HepG2 (cell line): ENCODE measurements around the gene PEAR1. TPM values are rescaled to one million over a fixed set of nuclear protein-coding genes. Genes with fewer than 3 reads are reported as not detected.

Experiments used
- ATAC-seq: fragments of 200-7000 bp; cut with Tn5 transposase; 3 replicates; pipeline ENCODE4 v1.9.1; 2020; ENCODE audit warnings: mild to moderate bottlenecking, moderate library complexity
- BruUV-seq: library from RNA; stranded (reverse); fragments of 400-500 nt; replicated peaks from 2 replicates; lab custom pipeline; 2021; lab: Mats Ljungman, UMichigan
- CTCF ChIA-PET: fragments of 300-600 bp; formaldehyde crosslinking; extraction: SDS; loops from one replicate; lab custom pipeline; 2021; ENCODE audit warnings: low total read pairs, inconsistent platforms, low intra/inter-chr PET ratio; lab: Yijun Ruan, JAX
- POLR2A ChIA-PET: fragments of 350-600 bp; sonication (Branson Sonifier 250); formaldehyde crosslinking; loops from one replicate; lab custom pipeline; 2020; ENCODE audit warnings: antibody characterized with exemption, inconsistent platforms; lab: Yijun Ruan, JAX
- DNase-seq: peaks from one replicate; pipeline ENCODE4 v3.0.0-alpha.2; 2015; ENCODE audit warnings: low spot score
- FAIRE-seq: peaks from 3 replicates; lab custom pipeline; 2011; peaks lifted over from hg19 to GRCh38; lab: Jason Lieb, UNC
- H2AFZ ChIP-seq: one replicate; pipeline ENCODE4 v1.6.1; 2011; ENCODE audit warnings: low read length, inconsistent platforms
- H3K27ac ChIP-seq: fragments of 300-600 bp; 3 replicates; pipeline ENCODE4 v1.8.0; 2011; ENCODE audit warnings: mixed run types, mild to moderate bottlenecking, mixed read lengths, low read length, inconsistent platforms; ENCODE audit not compliant: insufficient read depth; ENCODE audit errors: extremely low read length
- H3K27me3 ChIP-seq, 2 experiments: fragments of 200-600 bp in 1 of 2; 2 replicates in 1 of 2; 3 replicates in 1 of 2; pipeline versions ENCODE4 v1.6.0 to v1.8.0; 2011; ENCODE audit warnings: low read length in 2 of 2, mild to moderate bottlenecking in 2 of 2, moderate library complexity in 2 of 2, inconsistent platforms in 1 of 2; ENCODE audit not compliant: insufficient read depth in 2 of 2, control insufficient read depth in 1 of 2
- H3K36me3 ChIP-seq, 2 experiments: fragments of 200-600 bp in 1 of 2; replicated peaks in 1 of 2; 2 replicates in 1 of 2; 3 replicates in 1 of 2; pipeline versions ENCODE4 v1.5.1 to v1.8.0; 2011; ENCODE audit warnings: low read length in 2 of 2, inconsistent platforms in 1 of 2; ENCODE audit not compliant: insufficient read depth in 2 of 2, control insufficient read depth in 1 of 2
- H3K4me1 ChIP-seq: 2 replicates; pipeline ENCODE4 v1.5.1; 2012; ENCODE audit warnings: low read length, inconsistent platforms; ENCODE audit not compliant: insufficient read depth
- H3K4me2 ChIP-seq: 2 replicates; pipeline ENCODE4 v1.6.0; 2011; ENCODE audit warnings: low read depth, low read length, inconsistent platforms
- H3K4me3 ChIP-seq, 3 experiments: fragments of 200-600 bp in 1 of 3; sonication (generic), shearing (Covaris generic) in 1 of 3; replicated peaks in 1 of 3; 2 replicates each; pipeline ENCODE4 v1.5.1; 2011 to 2016; ENCODE audit warnings: low read length in 3 of 3, inconsistent platforms in 2 of 3, low read depth in 2 of 3, mild to moderate bottlenecking in 2 of 3, control low read depth in 1 of 3, mixed read lengths in 1 of 3; ENCODE audit not compliant: insufficient read depth in 1 of 3
- H3K79me2 ChIP-seq: one replicate; pipeline ENCODE4 v1.6.1; 2011; ENCODE audit warnings: low read length, inconsistent platforms; ENCODE audit not compliant: insufficient read depth
- H3K9ac ChIP-seq: 2 replicates; pipeline ENCODE4 v1.6.0; 2011; ENCODE audit warnings: mild to moderate bottlenecking, low read depth, low read length, inconsistent platforms; ENCODE audit not compliant: insufficient read depth
- H3K9me3 ChIP-seq: 2 replicates; pipeline ENCODE4 v1.5.1; 2012; ENCODE audit warnings: mild to moderate bottlenecking, low read length
- H4K20me1 ChIP-seq: 2 replicates; pipeline ENCODE4 v1.6.0; 2011; ENCODE audit warnings: inconsistent platforms, mild to moderate bottlenecking, low read length, moderate library complexity; ENCODE audit not compliant: insufficient read depth
- CREM ChIP-seq, 2 experiments: sonication (generic) in 1 of 2; formaldehyde crosslinking in 1 of 2; IDR thresholded peaks; 2 replicates each; pipeline versions ENCODE4 v1.4.0 to v1.6.1; 2016 to 2020; ENCODE audit warnings: antibody characterized with exemption in 1 of 2, mild to moderate bottlenecking in 1 of 2, missing genetic modification reagents in 1 of 2
- GMEB2 ChIP-seq: IDR thresholded peaks from 2 replicates; pipeline ENCODE4 v1.6.1; 2016; ENCODE audit warnings: missing biosample characterization, missing genetic modification reagents, low read depth
- HNRNPLL ChIP-seq: fragments of 200-400 bp; formaldehyde crosslinking; IDR thresholded peaks from 2 replicates; pipeline ENCODE4 v1.6.1; 2017; ENCODE audit warnings: mild to moderate bottlenecking, low read depth, low read length; ENCODE audit not compliant: poor library complexity, severe bottlenecking
- KMT2B ChIP-seq: IDR thresholded peaks from 2 replicates; pipeline ENCODE4 v1.6.1; 2016; ENCODE audit warnings: missing genetic modification reagents, missing compliant biosample characterization
- MEF2D ChIP-seq: sonication (generic); formaldehyde crosslinking; IDR thresholded peaks from 2 replicates; pipeline ENCODE4 v1.5.1; 2020; ENCODE audit warnings: mild to moderate bottlenecking, missing genetic modification reagents
- MXD4 ChIP-seq: IDR thresholded peaks from 2 replicates; pipeline ENCODE4 v1.6.1; 2016; ENCODE audit warnings: mild to moderate bottlenecking, missing biosample characterization, missing genetic modification reagents
- POLR2G ChIP-seq: fragments of 200-400 bp; formaldehyde crosslinking; IDR thresholded peaks from 2 replicates; pipeline ENCODE4 v1.6.1; 2018; ENCODE audit warnings: mild to moderate bottlenecking, low read depth, low read length, moderate library complexity
- ZNF496 ChIP-seq: sonication (generic); formaldehyde crosslinking; IDR thresholded peaks from 2 replicates; pipeline ENCODE4 v1.8.1; 2023; ENCODE audit warnings: mild to moderate bottlenecking, moderate library complexity, missing genetic modification reagents; ENCODE audit not compliant: insufficient replicate concordance
- ZNF547 ChIP-seq: sonication (generic); formaldehyde crosslinking; IDR thresholded peaks from 2 replicates; pipeline ENCODE4 v1.5.1; 2020; ENCODE audit warnings: mild to moderate bottlenecking, missing genetic modification reagents
- ZNF550 ChIP-seq: sonication (generic); formaldehyde crosslinking; IDR thresholded peaks from 2 replicates; pipeline ENCODE4 v1.4.0; 2020; ENCODE audit warnings: mild to moderate bottlenecking, missing genetic modification reagents, borderline replicate concordance
- ZNF883 ChIP-seq: sonication (generic); formaldehyde crosslinking; IDR thresholded peaks from 2 replicates; pipeline ENCODE4 v1.5.1; 2020; ENCODE audit warnings: mild to moderate bottlenecking, missing genetic modification reagents; ENCODE audit errors: not compliant biosample characterization
- ZSCAN12 ChIP-seq: sonication (generic); formaldehyde crosslinking; IDR thresholded peaks from 2 replicates; pipeline ENCODE4 v1.9.0; 2021; ENCODE audit warnings: mild to moderate bottlenecking, missing genetic modification reagents
- WGBS: methylation state at CpG from one replicate; pipeline ENCODE4 v1.1.6; 2017; ENCODE audit warnings: low lambda C conversion rate; 5-methylcytosine and 5-hydroxymethylcytosine counted together
- in situ Hi-C: cut with HindIII; loops from 2 replicates; pipeline ENCODE4 v1.10.0; 2017; ENCODE audit warnings: low pct_unique_long_range_greater_than_20kb; ENCODE audit not compliant: extremely low pct_ligation_motif_present
- intact Hi-C: fragments of 100-400 bp; cut with micrococcal nuclease; formaldehyde crosslinking; loops from one replicate; pipeline ENCODE4 v1.10.0; 2022; ENCODE audit not compliant: unreplicated experiment
- polyA plus RNA-seq, 8 experiments: library from polyadenylated mRNA; depleted of rRNA in 3 of 8; stranded (reverse) in 7 of 8; unstranded in 1 of 8; fragments of >200 nt; fragmentation: Illumina TruSeq in 4 of 8; extraction: Trizol in 4 of 8; gene quantifications; 2 replicates each; pipeline versions ENCODE4 v1.2.1 to v1.2.3, GENCODE V29; 2011 to 2016; ENCODE audit warnings: low read depth in 4 of 8, missing spikeins in 1 of 8, mixed read lengths in 1 of 8; ENCODE audit not compliant: insufficient read depth in 1 of 8
- total RNA-seq, 5 experiments: library from RNA; depleted of rRNA; stranded (reverse); fragments of >200 nt; fragmentation: Illumina TruSeq; extraction: Trizol; gene quantifications; 2 replicates each; pipeline ENCODE4 v1.2.3, GENCODE V29; 2016; ENCODE audit warnings: low read depth in 1 of 5

Gene PEAR1
- total and polyA plus RNA-seq, 2 of the 13 experiments (the other 11 are each of a cell fraction or from before 2014, with no cell fraction given), result 0.27 to 0.41 TPM

GRCh38 chr1:156956333-156956732 lies 62.8 kb downstream of the PEAR1 start:
- peaks cover 30 to 74% of the 10 kb centered on the region in 2 experiments for H3K36me3 ChIP-seq
- H3K9ac ChIP-seq, result no peak overlapping the region
- ATAC-seq (no peak), FAIRE-seq (no peak), DNase-seq (no peak)
- no TSS peak for BruUV-seq
- H3K4me3 ChIP-seq, result no peak overlapping the region
- POLR2A ChIA-PET, result no interaction called here
- H4K20me1 ChIP-seq, result no peaks in the 10 kb centered on the region
- no peaks in the 10 kb centered on the region for H3K27me3 ChIP-seq
- no peaks in the 10 kb centered on the region for H3K4me1 ChIP-seq
- no peak overlapping the region for H3K4me2 ChIP-seq
- in situ Hi-C loops (no loop called here), intact Hi-C loops (no loop called here)
- no peaks in the 10 kb centered on the region for H3K9me3 ChIP-seq
- TF ChIP-seq KMT2B, result no peak
- TF ChIP-seq ZNF550 (CRISPR knock-in tag), result no peak
- TF ChIP-seq ZSCAN12 (CRISPR knock-in tag), result no peak
- no peak for TF ChIP-seq POLR2G
- no peak for TF ChIP-seq HNRNPLL
- no peak for TF ChIP-seq CREM (IDR thresholded peaks at IDR 0.05)
- TF ChIP-seq CREM (CRISPR knock-in tag; IDR thresholded peaks at IDR 0.05), result no peak
- no peak for TF ChIP-seq GMEB2 (CRISPR knock-in tag)
- no peak for TF ChIP-seq MEF2D (CRISPR knock-in tag)
- no peak for TF ChIP-seq ZNF496 (CRISPR knock-in tag)
- no peak for TF ChIP-seq ZNF547 (CRISPR knock-in tag)
- TF ChIP-seq MXD4 (CRISPR knock-in tag), result no peak
- no peak for TF ChIP-seq ZNF883 (CRISPR knock-in tag)
- no peaks in the 10 kb centered on the region for H3K79me2 ChIP-seq
- H3K27ac ChIP-seq, result no peak overlapping the region
- CTCF ChIA-PET, result no interaction called here
- H2AFZ ChIP-seq, result no peak overlapping the region
- WGBS, result 95% methylated on average over 10 of the region's 10 CpGs
